Measurements from ENCODE around the gene SERPINB8.

Gene SERPINB8

GRCh38 chr18:63994783-63995399 lies 25.0 kb downstream of the SERPINB8 start:
- no peak overlapping the region for H3K4me3 ChIP-seq (ENCODE audit: low read depth, low read length)
- TF ChIP-seq CTCF (IDR thresholded peaks at IDR 0.05; ENCODE audit: low read depth, low read length) = peak; percentile 88

GRCh38 chr18:63997041-63997440 lies 27.2 kb downstream of the SERPINB8 start:
- H3K4me3 ChIP-seq (ENCODE audit: low read depth, low read length) = no peak overlapping the region
- no peak for TF ChIP-seq CTCF (IDR thresholded peaks at IDR 0.05; ENCODE audit: low read depth, low read length)

- no peak overlapping the region for H3K4me3 ChIP-seq (ENCODE audit: low read depth, low read length)
- TF ChIP-seq CTCF (IDR thresholded peaks at IDR 0.05; ENCODE audit: low read depth, low read length) = no peak
These were observed 27.7 kb downstream of the SERPINB8 start for GRCh38 chr18:63997606-63998005.

GRCh38 chr18:63999871-64000270 lies 30.0 kb downstream of the SERPINB8 start:
- no peak for TF ChIP-seq CTCF (IDR thresholded peaks at IDR 0.05; ENCODE audit: low read depth, low read length)
- H3K4me3 ChIP-seq (ENCODE audit: low read depth, low read length) = no peak overlapping the region

GRCh38 chr18:64002581-64002980 lies 32.7 kb downstream of the SERPINB8 start:
- no peak for TF ChIP-seq CTCF (IDR thresholded peaks at IDR 0.05; ENCODE audit: low read depth, low read length)
- no peak overlapping the region for H3K4me3 ChIP-seq (ENCODE audit: low read depth, low read length)

- TF ChIP-seq CTCF (IDR thresholded peaks at IDR 0.05; ENCODE audit: low read depth, low read length) = no peak
- H3K4me3 ChIP-seq (ENCODE audit: low read depth, low read length) = no peak overlapping the region
These were observed 39.4 kb downstream of the SERPINB8 start for GRCh38 chr18:64009305-64009704.

GRCh38 chr18:64011513-64011912 lies 41.6 kb downstream of the SERPINB8 start:
- no peak overlapping the region for H3K4me3 ChIP-seq (ENCODE audit: low read depth, low read length)

More at GRCh38 chr18:64011513-64011912, 41.6 kb downstream of the SERPINB8 start:
- no peak for TF ChIP-seq CTCF (IDR thresholded peaks at IDR 0.05; ENCODE audit: low read depth, low read length)
